NOMO-1 treated with DMSO at 0.1 percent for 48 hours (cell line): ENCODE data around the gene ANG.
"Not testable (repeated sequence)": the region's sequence is repeated elsewhere in the genome, so short reads cannot be mapped to it uniquely, and the experiment has no call there.

ENCODE experiments used
- DNase-seq: peaks from one replicate; lab custom pipeline; 2025; ENCODE audit not compliant: unreplicated experiment; lab: John Stamatoyannopoulos, UW

ANG gene

GRCh38 chr14:20698018-20698329, 9.4 kb downstream of the ANG start:
- no peak for DNase-seq

- no peak for DNase-seq
Observed at GRCh38 chr14:20698934-20699333, 10.4 kb downstream of the ANG start.

GRCh38 chr14:20699931-20700330, 11.4 kb downstream of the ANG start:
- no peak for DNase-seq

GRCh38 chr14:20700965-20701364, 12.4 kb downstream of the ANG start:
- not testable (repeated sequence) for DNase-seq

- DNase-seq = no peak
Observed at GRCh38 chr14:20706657-20707355, 18.2 kb downstream of the ANG start.

- no peak for DNase-seq
Observed at GRCh38 chr14:20707622-20708021, 19.1 kb downstream of the ANG start.

- DNase-seq = no peak
Observed at GRCh38 chr14:20711261-20711660, 22.7 kb downstream of the ANG start.

GRCh38 chr14:20711685-20712084, 23.1 kb downstream of the ANG start:
- DNase-seq = no peak

GRCh38 chr14:20712904-20713303, 24.3 kb downstream of the ANG start:
- DNase-seq = no peak

GRCh38 chr14:20714593-20715250, 26.2 kb downstream of the ANG start:
- peak; percentile 62 for DNase-seq

GRCh38 chr14:20719777-20720176, 31.2 kb downstream of the ANG start:
- no peak for DNase-seq

GRCh38 chr14:20720741-20721140, 32.2 kb downstream of the ANG start:
- no peak for DNase-seq

GRCh38 chr14:20722016-20722415, 33.5 kb downstream of the ANG start:
- no peak for DNase-seq

GRCh38 chr14:20723488-20723887, 34.9 kb downstream of the ANG start:
- DNase-seq = no peak

- not testable (repeated sequence) for DNase-seq
Observed at GRCh38 chr14:20726121-20726520, 37.6 kb downstream of the ANG start.

- DNase-seq = no peak
Observed at GRCh38 chr14:20726531-20726930, 38.0 kb downstream of the ANG start.

- no peak for DNase-seq
Observed at GRCh38 chr14:20730891-20731290, 42.3 kb downstream of the ANG start.

GRCh38 chr14:20732477-20732876, 43.9 kb downstream of the ANG start:
- DNase-seq = no peak

- DNase-seq = no peak
Observed at GRCh38 chr14:20732979-20733635, 44.5 kb downstream of the ANG start.

GRCh38 chr14:20733684-20734429, 45.3 kb downstream of the ANG start:
- no peak for DNase-seq

- DNase-seq = no peak
Observed at GRCh38 chr14:20734430-20734806, 45.9 kb downstream of the ANG start.

- not testable (repeated sequence) for DNase-seq
Observed at GRCh38 chr14:20738292-20738691, 49.7 kb downstream of the ANG start.
